Measurements from ENCODE around the gene CYP46A1.
A peak's percentile ranks its signal among the peaks of the same experiment; 100 is the strongest.

CYP46A1 gene

DNA sequence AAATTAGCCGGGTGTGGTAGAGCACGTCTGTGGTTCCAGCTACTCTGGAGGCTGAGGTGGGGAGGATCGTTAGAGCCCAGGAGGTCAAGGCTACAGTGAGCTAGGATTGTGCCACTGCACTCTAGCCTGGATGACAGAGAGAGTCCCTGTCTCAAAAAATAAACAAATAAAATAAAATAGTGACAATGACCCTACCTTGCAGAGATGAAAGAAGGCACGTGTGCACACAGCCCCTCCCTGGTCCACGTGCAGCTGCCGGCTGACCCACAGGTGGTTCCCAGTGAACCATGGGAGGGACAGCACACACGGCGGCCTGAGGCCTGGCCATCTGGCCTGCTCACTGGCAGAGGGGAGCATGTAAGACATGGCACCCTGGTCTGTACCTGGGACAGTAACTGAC is 34.5 kb upstream of the CYP46A1 start:
- H3K4me3 ChIP-seq (ENCODE audit: low read length): no peak overlapping the region
- TF ChIP-seq, protein P1, sequence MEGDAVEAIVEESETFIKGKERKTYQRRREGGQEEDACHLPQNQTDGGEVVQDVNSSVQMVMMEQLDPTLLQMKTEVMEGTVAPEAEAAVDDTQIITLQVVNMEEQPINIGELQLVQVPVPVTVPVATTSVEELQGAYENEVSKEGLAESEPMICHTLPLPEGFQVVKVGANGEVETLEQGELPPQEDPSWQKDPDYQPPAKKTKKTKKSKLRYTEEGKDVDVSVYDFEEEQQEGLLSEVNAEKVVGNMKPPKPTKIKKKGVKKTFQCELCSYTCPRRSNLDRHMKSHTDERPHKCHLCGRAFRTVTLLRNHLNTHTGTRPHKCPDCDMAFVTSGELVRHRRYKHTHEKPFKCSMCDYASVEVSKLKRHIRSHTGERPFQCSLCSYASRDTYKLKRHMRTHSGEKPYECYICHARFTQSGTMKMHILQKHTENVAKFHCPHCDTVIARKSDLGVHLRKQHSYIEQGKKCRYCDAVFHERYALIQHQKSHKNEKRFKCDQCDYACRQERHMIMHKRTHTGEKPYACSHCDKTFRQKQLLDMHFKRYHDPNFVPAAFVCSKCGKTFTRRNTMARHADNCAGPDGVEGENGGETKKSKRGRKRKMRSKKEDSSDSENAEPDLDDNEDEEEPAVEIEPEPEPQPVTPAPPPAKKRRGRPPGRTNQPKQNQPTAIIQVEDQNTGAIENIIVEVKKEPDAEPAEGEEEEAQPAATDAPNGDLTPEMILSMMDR (conservative IDR thresholded peaks at IDR 0.05; ENCODE audit: low read depth, low read length): no peak
- no peak for DNase-seq (ENCODE audit: low read depth)

DNA sequence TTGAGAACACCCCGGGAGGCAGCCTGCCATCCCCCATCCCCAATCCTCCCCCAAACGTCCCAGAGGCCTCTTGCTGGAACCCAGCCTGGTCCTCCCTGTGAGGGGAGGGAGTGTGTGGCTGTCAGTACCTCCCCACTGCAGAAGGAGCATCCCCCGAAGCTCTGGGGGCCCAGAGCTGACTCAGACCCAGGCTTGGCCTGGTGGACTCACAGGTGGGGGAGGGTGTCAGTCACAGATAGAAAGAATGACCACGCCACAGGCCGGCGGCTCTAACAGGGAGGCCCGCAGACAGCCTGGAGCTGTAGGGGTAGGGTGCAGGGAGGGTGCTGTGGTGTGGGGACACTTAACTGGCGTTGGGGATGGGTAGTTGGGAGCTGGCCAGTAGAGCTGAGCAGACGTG is 33.9 kb upstream of the CYP46A1 start:
- TF ChIP-seq, protein P1 (conservative IDR thresholded peaks at IDR 0.05; ENCODE audit: low read depth, low read length): no peak
- H3K4me3 ChIP-seq (ENCODE audit: low read length): no peak overlapping the region
- DNase-seq (ENCODE audit: low read depth): no peak

DNA sequence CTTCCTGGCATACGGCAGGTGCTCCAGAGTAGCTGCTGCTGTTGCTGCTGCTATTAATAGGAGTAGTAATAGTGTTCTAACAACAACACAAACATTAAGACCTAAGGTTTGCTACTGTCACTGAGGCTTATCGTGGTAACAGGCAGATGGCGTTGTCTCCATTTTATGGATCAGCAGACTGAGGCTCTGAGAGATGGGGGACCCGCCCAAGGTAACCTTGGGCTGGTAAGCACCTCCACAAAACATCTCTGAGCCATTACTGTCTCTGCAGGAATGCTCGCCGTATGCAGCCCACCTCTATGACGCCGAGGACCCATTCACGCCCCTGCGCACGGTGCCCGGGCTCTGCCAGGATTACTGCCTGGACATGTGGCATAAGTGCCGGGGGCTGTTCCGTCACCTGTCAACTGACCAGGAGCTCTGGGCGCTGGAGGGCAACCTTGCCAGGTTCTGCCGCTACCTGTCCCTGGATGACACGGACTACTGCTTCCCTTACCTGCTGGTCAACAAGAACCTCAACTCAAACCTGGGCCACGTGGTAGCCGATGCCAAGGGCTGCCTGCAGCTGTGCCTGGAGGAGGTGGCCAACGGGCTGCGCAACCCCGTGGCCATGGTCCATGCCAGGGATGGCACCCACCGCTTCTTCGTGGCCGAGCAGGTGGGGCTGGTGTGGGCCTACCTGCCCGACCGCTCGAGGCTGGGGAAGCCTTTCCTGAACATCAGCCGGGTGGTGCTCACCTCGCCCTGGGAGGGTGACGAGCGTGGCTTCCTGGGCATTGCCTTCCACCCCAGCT is 31.9 kb upstream of the CYP46A1 start:
- no peak overlapping the region for H3K4me3 ChIP-seq (ENCODE audit: low read length)
- DNase-seq (ENCODE audit: low read depth): no peak
- TF ChIP-seq, protein P1 (conservative IDR thresholded peaks at IDR 0.05; ENCODE audit: low read depth, low read length): no peak

DNA sequence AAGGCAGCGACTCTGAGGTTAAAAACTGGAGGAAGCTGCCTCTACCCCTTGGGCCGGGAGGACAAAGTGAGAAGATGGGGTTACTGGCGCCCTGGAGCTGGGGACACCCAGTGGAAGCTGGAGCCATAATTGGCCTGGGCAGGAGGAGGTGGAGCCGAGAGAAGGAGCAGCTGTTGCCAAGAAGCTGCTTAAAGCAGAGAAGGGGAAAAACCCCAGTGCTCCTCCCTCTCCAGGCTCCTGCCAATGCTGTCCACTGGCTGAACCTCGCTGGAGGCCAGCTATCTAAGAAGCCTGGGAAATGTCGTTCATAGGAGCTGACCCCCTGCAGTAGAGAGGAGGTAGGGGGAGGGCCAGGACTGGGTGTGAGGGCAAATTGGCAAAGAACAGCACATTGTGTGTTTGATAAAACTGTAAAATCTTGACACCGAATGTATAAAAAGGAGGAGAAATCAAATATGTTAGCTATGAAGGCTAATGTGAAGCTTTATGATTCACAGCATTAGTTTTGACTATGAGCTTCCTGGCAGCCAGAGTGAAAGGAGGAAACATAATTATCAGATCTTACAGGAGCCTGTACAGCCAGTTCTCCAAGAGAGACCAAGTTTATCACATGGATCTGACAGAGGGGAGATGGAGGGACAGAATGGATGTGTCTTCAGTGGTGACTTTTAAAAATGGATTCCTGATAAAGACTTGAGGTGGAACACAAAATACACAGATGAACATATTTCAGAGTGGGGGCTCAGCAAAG is 29.7 kb upstream of the CYP46A1 start:
- peak; percentile 73 for DNase-seq (ENCODE audit: low read depth)
- no peak overlapping the region for H3K4me3 ChIP-seq (ENCODE audit: low read length)
- TF ChIP-seq, protein P1 (conservative IDR thresholded peaks at IDR 0.05; ENCODE audit: low read depth, low read length): no peak

DNA sequence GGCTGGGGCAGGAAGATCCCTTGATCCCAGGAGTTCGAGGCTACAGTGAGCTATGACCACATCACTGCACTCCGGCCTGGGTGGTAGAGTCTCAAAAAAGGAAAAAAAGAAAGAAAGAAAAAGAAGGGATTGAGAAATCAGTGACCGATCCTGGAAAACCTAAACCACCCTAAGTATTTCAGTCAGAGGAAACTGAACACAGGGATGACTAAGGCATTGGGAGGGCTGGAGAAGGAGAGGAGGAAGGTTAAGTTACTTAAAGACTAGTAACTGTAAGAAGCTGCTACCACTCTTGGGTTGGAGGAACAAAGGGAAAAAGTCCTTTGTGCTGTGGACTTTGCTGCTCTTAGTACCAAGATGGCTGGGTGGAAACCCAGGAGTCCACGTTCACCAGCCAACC is 28.6 kb upstream of the CYP46A1 start:
- H3K4me3 ChIP-seq (ENCODE audit: low read length): no peak overlapping the region
- DNase-seq (ENCODE audit: low read depth): no peak
- TF ChIP-seq, protein P1 (conservative IDR thresholded peaks at IDR 0.05; ENCODE audit: low read depth, low read length): no peak

DNA sequence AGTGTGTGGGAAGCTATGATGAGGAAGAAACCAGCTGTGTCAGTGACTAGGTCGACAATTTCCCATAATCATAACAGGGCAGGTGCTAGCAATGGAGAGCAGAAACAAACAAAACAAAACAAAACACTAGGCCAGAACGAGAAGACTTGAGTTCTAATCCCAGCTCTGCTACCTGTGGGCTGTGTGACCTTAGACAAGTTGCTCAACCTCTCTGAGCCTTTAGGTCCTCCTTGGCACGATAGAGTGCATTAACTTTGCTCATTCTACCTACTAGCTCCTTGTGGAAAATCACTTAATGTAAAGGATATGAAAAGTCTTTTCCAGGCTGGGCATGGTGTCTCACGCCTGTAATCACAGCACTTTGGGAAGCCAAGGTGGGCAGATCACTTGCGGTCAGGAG is 27.9 kb upstream of the CYP46A1 start:
- no peak for DNase-seq (ENCODE audit: low read depth)
- TF ChIP-seq, protein P1 (conservative IDR thresholded peaks at IDR 0.05; ENCODE audit: low read depth, low read length): no peak

More for the DNA sequence above, 27.9 kb upstream of the CYP46A1 start:
- H3K4me3 ChIP-seq (ENCODE audit: low read length): no peak overlapping the region
